G401 (cell line): ENCODE data around the gene IGF2BP3. TPM values are rescaled to one million over a fixed set of nuclear protein-coding genes. Genes with fewer than 3 reads are reported as not detected.

Experiments used
- DNase-seq: peaks from one replicate; pipeline ENCODE4 v3.0.0-alpha.2; 2015; ENCODE audit warnings: low spot score
- in situ Hi-C: cut with HindIII; loops from 2 replicates; pipeline ENCODE4 v1.10.0; 2016; ENCODE audit warnings: low sequenced_read_pairs, mixed read lengths
- total RNA-seq: library from RNA; depleted of rRNA; stranded (reverse); fragments of >200 nt; shearing (Covaris generic); gene quantifications from 2 replicates; pipeline ENCODE4 v1.2.3, GENCODE V29; 2014

Gene IGF2BP3
- total RNA-seq, 1 experiment from 2014 or later = 69.7 TPM

DNA sequence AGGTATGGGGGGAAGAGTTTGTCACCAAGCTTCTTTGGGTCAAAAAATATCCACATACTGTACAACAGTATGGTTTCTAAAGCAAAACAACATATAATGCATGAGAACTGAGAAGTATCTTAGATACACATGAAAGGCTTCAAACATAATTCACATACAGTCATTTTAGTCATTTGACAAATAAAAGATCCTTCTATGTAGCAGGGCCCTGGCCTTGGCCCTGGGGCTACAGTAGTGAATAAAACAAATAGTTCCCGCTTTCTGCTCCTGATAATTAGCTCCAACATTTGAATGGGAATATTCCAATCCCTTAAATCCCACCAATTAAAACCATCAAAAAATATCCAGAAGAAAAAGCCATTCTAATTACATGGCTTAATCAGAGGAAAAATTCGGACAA is 119.8 kb downstream of the IGF2BP3 start:
- DNase-seq = no peak
- in situ Hi-C loops = loop anchor here (5.0 kb wide), 1 partner anchor 78 kb away; no protein-coding TSS in a partner anchor

DNA sequence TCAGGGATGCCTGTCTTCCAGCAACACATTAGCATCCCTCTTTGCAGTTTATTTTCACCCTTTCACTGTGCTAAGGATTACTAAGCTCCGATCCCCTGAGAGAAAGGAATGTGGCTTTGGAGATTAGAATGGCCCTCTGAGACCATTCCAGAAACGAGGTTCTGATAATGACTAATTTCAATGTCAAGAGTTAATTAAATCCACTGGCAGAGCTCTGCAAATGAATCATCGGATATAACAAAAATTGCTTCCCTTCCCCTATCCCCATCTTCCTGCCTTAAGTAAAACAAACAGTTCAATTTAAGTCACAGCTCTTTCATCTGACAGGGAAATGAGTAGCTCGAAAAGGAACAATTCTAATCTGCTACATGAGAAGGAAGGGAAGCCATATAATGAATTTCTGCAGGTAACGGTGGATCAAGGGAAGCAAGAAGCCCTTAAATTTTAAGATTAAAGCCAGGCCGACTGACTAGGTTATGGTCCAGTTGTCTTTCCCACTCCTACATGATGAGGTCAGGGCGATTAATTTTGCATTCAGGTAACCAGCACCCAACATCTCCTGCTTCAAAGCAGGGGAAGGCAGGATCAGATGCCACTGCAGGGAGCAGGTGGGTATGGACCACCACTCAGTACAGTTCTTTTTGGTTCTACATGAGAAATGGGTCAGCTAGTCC is 120.7 kb downstream of the IGF2BP3 start:
- in situ Hi-C loops = loop anchor here (5.0 kb wide), 1 partner anchor 77 kb away; no protein-coding TSS in a partner anchor
- DNase-seq = no peak

DNA sequence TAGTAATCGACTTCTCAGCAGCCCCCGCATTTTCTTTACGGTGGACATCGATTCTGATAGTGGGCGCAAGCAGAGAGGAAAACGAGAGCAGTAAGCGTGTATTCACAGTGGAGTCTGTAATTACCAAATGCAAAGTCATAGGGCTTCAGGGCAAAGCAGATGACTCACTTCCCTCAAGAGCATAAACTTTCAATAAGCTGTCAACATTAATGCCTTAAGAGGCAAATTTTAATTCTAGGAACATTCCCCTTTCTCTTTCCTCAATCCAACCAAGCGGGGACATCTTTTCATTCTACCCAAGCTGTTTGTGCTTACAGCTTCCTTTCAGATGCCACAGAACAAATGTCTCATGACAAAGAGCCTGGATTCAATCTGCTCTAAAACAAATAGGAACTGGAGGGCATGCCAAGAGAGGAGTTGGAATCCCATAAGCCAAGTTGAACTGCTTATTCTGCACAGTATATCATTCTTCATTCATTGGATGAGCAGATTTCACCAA is 122.6 kb downstream of the IGF2BP3 start:
- in situ Hi-C loops = no loop called here
- DNase-seq = no peak

DNA sequence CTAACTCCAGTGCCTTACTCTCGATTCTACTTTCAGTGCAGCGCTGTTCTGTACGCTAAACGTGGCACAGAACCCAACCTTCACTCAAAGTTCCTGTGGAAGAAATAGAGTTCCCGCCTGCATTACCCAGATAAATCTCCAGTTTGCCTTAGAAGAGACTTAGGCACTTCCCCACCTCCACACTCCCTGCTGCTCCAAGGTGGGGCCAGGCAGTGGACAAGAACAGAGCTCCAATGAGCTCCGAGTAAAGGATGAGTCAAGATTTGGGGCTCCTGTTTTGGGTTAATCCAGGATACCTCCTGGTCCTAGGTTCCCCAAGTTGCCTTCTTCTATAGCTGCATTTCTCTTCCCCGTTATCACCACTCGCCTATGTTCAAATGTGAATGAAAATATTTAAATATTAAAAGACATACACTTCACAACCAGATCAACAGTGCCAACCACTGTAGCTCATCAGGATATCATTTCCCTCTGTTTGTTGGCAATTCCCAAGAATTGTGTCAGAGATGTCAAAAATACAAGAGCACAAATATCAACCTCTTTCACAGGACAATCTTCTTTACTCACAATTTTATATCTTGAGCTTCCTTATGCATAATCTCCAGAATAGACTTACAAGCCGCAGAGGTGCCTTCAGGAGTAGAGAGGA is 123.1 kb downstream of the IGF2BP3 start:
- no peak for DNase-seq
- in situ Hi-C loops = no loop called here

DNA sequence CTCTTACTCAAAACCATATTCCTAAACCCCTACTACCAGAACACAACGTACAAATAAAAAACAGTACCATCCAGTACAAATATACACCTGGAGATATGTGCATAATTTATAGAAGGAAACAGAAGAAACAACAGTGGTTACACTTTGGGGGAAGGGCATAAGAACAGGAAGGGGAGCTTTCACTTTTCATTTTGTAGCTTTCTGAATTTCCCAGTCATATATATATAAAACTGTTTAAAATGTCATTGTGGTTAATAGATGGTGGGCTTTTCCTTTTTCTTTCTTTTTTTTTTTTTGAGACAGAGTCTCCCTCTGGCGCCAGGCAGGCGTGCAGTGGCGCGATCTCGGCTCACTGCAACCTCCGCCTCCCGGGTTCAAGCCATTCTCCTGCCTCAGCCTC is 124.0 kb downstream of the IGF2BP3 start:
- in situ Hi-C loops = no loop called here

GRCh38 chr7:23345601-23346000 is 124.7 kb downstream of the IGF2BP3 start:
- in situ Hi-C loops = no loop called here
- no peak for DNase-seq

More for the DNA sequence above, 124.0 kb downstream of the IGF2BP3 start:
- no peak for DNase-seq

DNA sequence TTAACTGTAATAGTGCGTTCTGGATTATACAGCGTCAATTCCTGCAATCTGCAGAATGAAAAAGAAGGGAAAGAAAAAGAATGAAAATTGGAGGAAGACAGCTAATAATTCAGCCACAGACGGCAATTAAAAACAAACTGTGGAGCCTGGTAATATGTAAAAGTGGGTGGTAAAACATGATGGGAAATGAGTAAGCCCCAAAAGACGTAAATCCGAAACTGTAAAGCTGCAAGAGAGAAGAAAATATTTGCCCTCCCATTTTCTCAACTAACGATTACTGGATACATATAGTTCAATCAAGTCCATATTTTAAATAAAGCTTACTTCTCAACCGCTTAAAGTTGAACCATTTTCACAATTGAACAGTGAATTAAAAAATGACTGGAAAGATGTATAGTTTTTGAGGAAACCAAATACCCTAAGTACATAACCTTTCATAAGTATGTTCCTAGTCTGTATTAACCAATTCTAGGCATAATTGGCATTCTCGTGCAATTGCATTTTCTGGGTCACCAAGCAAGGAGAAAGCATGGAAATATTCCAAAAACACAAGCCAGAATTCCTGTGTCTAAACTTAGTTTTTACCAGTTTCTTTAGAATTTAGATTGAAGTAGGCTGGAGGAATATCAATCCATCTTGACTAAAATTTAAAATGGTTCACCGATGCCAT is 126.3 kb downstream of the IGF2BP3 start:
- DNase-seq = no peak
- in situ Hi-C loops = no loop called here

GRCh38 chr7:23343102-23343501 is 127.2 kb downstream of the IGF2BP3 start:
- in situ Hi-C loops = no loop called here
- DNase-seq = no peak

DNA sequence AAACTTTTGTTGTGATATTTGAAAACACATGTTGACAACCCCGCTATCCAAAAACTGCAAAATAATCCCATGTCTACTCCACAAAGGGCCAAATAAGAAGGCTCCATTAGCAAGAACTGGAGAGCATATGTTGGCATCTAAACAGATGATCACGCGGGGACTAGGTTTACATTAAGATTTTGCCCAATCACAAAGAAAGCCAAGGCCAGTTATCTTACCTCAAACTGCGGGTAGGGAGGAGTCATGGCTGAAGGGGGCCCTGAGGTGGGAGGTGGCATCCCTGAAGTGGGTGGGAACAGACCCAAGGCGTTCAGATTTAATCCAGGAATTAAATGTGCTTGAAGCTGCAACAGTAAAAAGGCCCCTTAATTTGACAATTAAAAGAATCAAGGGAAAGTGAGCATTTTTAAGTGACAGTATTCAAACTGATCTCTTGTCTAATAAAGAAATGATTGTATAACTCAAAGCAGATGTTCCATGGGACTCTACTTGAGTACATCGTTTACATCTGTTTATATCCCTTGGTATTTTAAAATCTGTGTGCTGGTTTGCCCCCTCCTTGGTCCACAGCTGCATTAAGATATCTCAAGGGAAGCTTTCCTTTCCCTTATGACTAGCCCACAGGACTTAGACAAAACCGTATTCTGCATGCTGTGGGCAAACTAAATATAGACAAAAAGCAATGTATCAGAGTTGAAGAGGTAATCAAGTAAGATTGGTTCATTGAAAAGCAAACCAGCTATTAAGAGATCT is 128.3 kb downstream of the IGF2BP3 start:
- no peak for DNase-seq
- in situ Hi-C loops = no loop called here

DNA sequence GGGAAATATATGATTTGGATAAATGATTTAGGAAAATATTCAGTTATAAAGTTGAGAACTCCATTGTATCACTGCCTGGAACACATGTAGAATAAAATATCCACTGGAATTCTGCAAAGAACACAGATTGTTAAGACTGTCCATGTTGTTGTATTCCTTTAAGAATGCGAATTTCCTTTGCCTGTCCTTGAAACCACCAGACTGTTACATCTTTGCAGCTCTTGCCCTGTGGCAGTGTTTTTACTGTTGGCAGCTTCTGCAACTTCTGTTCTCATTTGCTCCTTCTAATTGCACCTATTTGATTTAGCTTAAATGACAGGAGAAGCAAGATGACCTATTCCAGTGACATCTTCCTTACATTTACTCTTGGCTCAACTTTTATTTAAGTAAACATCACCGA is 131.4 kb downstream of the IGF2BP3 start:
- no peak for DNase-seq
- in situ Hi-C loops = no loop called here

- no peak for DNase-seq
- in situ Hi-C loops = no loop called here
These were observed 131.9 kb downstream of the IGF2BP3 start for GRCh38 chr7:23338439-23338838.

DNA sequence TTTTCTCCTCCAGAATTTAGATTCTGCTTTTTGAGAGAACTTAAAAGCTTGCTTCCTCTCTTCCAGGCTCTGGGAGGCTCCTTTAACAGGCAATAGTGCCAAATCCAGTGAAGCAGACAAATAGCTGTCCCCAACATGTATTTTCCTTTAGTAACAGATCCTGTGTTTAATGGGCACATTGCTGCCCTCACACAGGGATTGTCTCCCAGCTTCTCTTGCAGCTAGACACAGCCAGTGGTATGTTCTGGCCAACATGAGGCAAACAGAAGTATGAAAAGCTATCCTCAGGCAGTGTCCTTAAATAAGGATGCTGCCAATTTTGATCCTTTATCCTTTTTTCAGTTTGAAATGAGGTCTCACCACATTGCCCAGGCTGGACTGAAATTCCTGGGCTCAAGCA is 132.9 kb downstream of the IGF2BP3 start:
- in situ Hi-C loops = no loop called here
- no peak for DNase-seq

DNA sequence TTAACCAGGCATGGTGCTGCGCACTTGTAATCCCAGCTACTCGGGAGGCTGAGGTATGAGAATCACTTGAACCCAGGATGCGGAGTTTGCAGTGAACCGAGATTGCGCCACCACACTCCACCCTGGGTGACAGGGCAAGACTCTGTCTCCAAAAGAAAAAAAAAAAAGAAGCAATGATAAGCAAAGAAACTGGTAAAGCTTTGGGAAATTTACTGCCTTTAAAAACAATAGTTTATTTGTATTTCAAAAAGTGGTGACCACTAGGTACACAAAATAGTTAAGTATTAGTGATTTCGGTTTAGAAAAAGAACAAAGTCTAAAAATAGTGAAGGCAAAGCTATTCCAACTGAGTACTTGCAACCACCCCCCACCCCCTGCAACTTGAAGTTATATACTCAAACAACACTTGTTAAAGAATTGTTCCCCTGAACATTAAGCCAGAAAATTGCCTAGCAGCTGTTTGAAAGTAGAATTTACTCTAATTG is 133.4 kb downstream of the IGF2BP3 start:
- in situ Hi-C loops = no loop called here
- no peak for DNase-seq

DNA sequence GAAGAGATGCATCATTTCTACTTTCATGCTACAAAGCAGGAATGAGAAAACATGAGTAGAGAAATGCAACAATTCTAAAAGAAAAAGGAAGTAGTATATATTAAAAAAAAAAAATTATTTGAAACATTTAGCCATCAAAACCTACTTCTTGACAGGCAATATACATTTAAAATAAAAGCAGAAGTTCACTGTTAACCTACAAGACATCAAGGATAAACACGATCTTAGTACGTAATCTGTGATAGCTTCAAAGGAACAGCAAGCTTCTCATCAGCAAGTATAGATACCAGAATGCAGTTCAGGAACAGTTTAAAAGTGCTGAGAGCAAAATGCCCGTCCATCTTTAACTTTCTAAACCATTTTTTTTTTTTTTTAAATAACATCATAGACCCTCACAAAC is 134.2 kb downstream of the IGF2BP3 start:
- in situ Hi-C loops = no loop called here
- no peak for DNase-seq

DNA sequence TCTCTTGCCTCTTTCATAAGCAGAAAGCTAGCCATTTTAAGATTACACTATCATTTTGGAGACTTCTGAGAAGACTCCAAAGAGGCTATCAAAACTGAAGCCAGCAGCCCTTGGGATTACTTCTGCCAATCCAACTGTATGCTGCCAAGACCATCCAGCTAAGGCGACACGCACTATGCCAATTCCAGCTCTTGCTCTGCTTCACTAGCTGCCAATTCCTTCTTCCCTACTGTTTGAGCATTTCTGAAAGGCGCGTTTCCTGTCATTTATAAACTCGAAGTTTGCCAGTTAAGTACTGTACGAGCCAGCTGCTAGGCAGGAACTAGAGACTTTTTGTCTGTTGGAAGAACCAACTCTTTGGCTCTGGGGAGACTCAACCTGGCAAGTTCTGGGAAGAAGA is 134.7 kb downstream of the IGF2BP3 start:
- in situ Hi-C loops = no loop called here
- DNase-seq = no peak

DNA sequence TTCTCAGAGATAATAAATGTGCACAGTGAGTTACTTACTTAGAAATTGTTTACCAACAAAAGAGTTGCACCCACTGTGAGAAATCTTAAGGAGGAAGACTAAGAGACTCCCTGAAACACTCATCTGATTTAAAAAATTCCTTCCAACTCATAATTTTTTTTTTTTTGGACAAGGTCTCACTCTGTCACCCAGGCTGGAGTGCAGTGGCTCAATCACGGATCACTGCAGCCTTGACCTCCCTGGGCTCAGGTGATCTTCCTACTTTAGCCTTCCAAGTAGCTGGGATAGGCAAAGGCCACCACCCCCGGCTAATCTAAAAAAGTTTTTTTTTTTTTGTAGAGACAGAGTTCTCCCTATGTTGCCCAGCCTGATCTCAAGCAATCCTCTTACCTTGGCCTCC is 135.2 kb downstream of the IGF2BP3 start:
- no peak for DNase-seq
- in situ Hi-C loops = no loop called here

DNA sequence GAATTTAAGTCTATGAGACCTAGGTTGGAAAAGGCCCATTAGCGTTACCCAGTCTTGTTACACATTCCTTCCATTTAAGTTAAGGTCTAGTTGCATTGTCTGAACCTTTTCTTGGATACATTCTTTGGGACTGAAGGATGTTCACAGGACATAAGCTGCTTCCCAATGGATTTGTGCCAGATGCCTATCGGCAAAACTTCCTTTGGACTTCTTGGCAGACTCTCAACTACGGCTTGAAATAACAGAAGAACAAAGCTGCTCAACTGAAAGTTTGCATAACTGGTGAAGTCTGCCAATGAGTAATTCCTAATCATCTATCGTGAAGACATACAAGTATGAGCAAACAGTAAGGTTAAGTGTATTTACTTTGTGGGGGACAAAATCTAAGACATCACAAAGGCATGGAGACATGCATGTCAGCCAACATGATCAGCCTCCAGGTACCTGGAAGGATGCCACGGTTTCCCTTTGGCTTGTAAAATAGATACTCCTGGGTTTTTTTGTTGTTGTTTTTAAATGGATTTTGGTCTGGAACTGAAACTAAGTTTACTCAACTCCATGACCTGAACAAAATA is 135.7 kb downstream of the IGF2BP3 start:
- in situ Hi-C loops = no loop called here
- no peak for DNase-seq

GRCh38 chr7:23333671-23334246 is 136.5 kb downstream of the IGF2BP3 start:
- no peak for DNase-seq

More at GRCh38 chr7:23333671-23334246, 136.5 kb downstream of the IGF2BP3 start:
- in situ Hi-C loops = no loop called here
